HCT116 (cell line): ENCODE results near the gene IFI35. TPM values are rescaled to one million over a fixed set of nuclear protein-coding genes. Genes with fewer than 3 reads are reported as not detected.

Source experiments
- ATAC-seq: fragments of 200-7000 bp; cut with Tn5 transposase; 2 replicates; pipeline ENCODE4 v1.9.1; 2020; ENCODE audit warnings: mild to moderate bottlenecking, moderate library complexity
- BruUV-seq: library from RNA; stranded (reverse); fragments of 400-500 nt; replicated peaks from 2 replicates; lab custom pipeline; 2021; lab: Mats Ljungman, UMichigan
- CTCF ChIA-PET: fragments of 300-600 bp; sonication (Branson Sonifier 250); formaldehyde crosslinking; loops from one replicate; lab custom pipeline; 2021; ENCODE audit warnings: antibody characterized with exemption; lab: Charles Lee
- POLR2A ChIA-PET: fragments of 300-600, 350-600 bp; sonication (Branson Sonifier 250); formaldehyde crosslinking; loops from one replicate; lab custom pipeline; 2021; ENCODE audit warnings: antibody characterized with exemption; lab: Charles Lee
- RAD21 ChIA-PET, 2 experiments: fragments of 300-600 bp; sonication (Branson Sonifier 250); formaldehyde crosslinking; loops; one replicate each; lab custom pipeline; 2023; ENCODE audit warnings: low total read pairs in 2 of 2; ENCODE audit not compliant: uncharacterized antibody in 2 of 2, unreplicated experiment in 2 of 2, low non-redundant PET in 1 of 2; lab: Charles Lee
- DNase-seq: peaks from one replicate; pipeline ENCODE4 v3.0.0-alpha.2; 2010; ENCODE audit warnings: low read depth, low spot score
- H2AFZ ChIP-seq: fragments of 200-600 bp; shearing (Covaris generic), sonication (generic); 2 replicates; pipeline ENCODE4 v1.6.1; 2017; ENCODE audit warnings: low read depth, mixed run types, mixed read lengths, antibody characterized with exemption, low read length; ENCODE audit not compliant: poor library complexity, severe bottlenecking
- H3K27ac ChIP-seq: 2 replicates; pipeline ENCODE4 v1.5.1; 2012; ENCODE audit warnings: low read depth, low read length
- H3K27me3 ChIP-seq: fragments of 200-600 bp; sonication (generic); 2 replicates; pipeline ENCODE4 v1.6.1; 2016; ENCODE audit warnings: mixed run types, low read length, mixed read lengths; ENCODE audit not compliant: insufficient read depth
- H3K36me3 ChIP-seq, 2 experiments: fragments of 200-500 bp in 1 of 2; fragments of 200-600 bp in 1 of 2; sonication (Bioruptor generic) in 1 of 2; sonication (generic) in 1 of 2; 2 replicates each; pipeline versions ENCODE4 v1.5.1 to v1.6.1; 2014 to 2016; ENCODE audit warnings: low read length in 2 of 2, inconsistent platforms in 1 of 2, mixed read lengths in 1 of 2, mixed run types in 1 of 2; ENCODE audit not compliant: insufficient read depth in 2 of 2, control insufficient read depth in 1 of 2
- H3K4me1 ChIP-seq, 2 experiments: fragments of 200-600 bp in 1 of 2; sonication (generic) in 1 of 2; 2 replicates each; pipeline versions ENCODE4 v1.5.1 to v1.6.1; 2012 to 2017; ENCODE audit warnings: low read length in 2 of 2, inconsistent platforms in 1 of 2, mild to moderate bottlenecking in 1 of 2, mixed read lengths in 1 of 2, mixed run types in 1 of 2, moderate library complexity in 1 of 2; ENCODE audit not compliant: insufficient read depth in 2 of 2, control insufficient read depth in 1 of 2
- H3K4me2 ChIP-seq: fragments of 200-600 bp; sonication (generic); 2 replicates; pipeline ENCODE4 v1.6.1; 2017; ENCODE audit warnings: mixed run types, low read length, mixed read lengths
- H3K4me3 ChIP-seq, 2 experiments: fragments of 200-600 bp in 1 of 2; sonication (generic) in 1 of 2; replicated peaks in 1 of 2; 2 replicates each; pipeline ENCODE4 v1.5.1; 2011 to 2016; ENCODE audit warnings: low read length in 2 of 2, control low read depth in 1 of 2, low read depth in 1 of 2, mild to moderate bottlenecking in 1 of 2, mixed read lengths in 1 of 2, mixed run types in 1 of 2
- H3K79me2 ChIP-seq: fragments of 200-600 bp; sonication (generic); 2 replicates; pipeline ENCODE4 v1.6.1; 2017; ENCODE audit warnings: mild to moderate bottlenecking, mixed run types, low read length, moderate library complexity, mixed read lengths; ENCODE audit not compliant: insufficient read depth
- H3K9ac ChIP-seq: fragments of 200-600 bp; sonication (generic); 2 replicates; pipeline ENCODE4 v1.6.1; 2016; ENCODE audit warnings: low read length, mixed read lengths
- H3K9me2 ChIP-seq: fragments of 200-600 bp; sonication (generic), shearing (Covaris generic); 2 replicates; pipeline ENCODE4 v1.6.1; 2017; ENCODE audit warnings: mixed run types, mild to moderate bottlenecking, moderate library complexity; ENCODE audit not compliant: insufficient read depth
- H3K9me3 ChIP-seq, 2 experiments: fragments of 200-500 bp in 1 of 2; fragments of 200-600 bp in 1 of 2; sonication (Bioruptor generic) in 1 of 2; sonication (generic) in 1 of 2; 2 replicates each; pipeline ENCODE4 v1.6.1; 2014 to 2017; ENCODE audit warnings: low read length in 2 of 2, mixed read lengths in 2 of 2, inconsistent platforms in 1 of 2, low read depth in 1 of 2, mild to moderate bottlenecking in 1 of 2, mixed run types in 1 of 2, moderate library complexity in 1 of 2; ENCODE audit not compliant: control insufficient read depth in 1 of 2, insufficient read depth in 1 of 2
- H4K20me1 ChIP-seq: fragments of 200-600 bp; sonication (generic), shearing (Covaris generic); 2 replicates; pipeline ENCODE4 v1.6.1; 2017; ENCODE audit warnings: mixed run types, mild to moderate bottlenecking, moderate library complexity; ENCODE audit not compliant: insufficient read depth
- CBX3 ChIP-seq: IDR thresholded peaks from 2 replicates; pipeline ENCODE4 v1.6.1; 2012; ENCODE audit warnings: low read depth
- EGR1 ChIP-seq: IDR thresholded peaks from 2 replicates; pipeline ENCODE4 v1.6.1; 2012; ENCODE audit warnings: low read depth
- ELF1 ChIP-seq: IDR thresholded peaks from 2 replicates; pipeline ENCODE4 v1.6.1; 2012; ENCODE audit warnings: low read depth, borderline replicate concordance
- EZH2 ChIP-seq: fragments of 200-600 bp; sonication (generic); IDR thresholded peaks from 2 replicates; pipeline ENCODE4 v1.6.1; 2017; ENCODE audit warnings: antibody characterized with exemption, mixed run types
- FOSL1 ChIP-seq: IDR thresholded peaks from 2 replicates; pipeline ENCODE4 v1.6.1; 2012; ENCODE audit warnings: low read depth
- JUND ChIP-seq: IDR thresholded peaks from 2 replicates; pipeline ENCODE4 v1.6.1; 2012
- RAD21 ChIP-seq: IDR thresholded peaks from 2 replicates; pipeline ENCODE4 v1.6.1; 2012; ENCODE audit warnings: low read depth, mild to moderate bottlenecking
- SIN3A ChIP-seq: IDR thresholded peaks from 2 replicates; pipeline ENCODE4 v1.6.1; 2012; ENCODE audit warnings: low read depth
- SRF ChIP-seq: IDR thresholded peaks from 2 replicates; pipeline ENCODE4 v1.6.1; 2012; ENCODE audit warnings: low read depth
- TCF7L2 ChIP-seq: IDR thresholded peaks from 2 replicates; pipeline ENCODE4 v1.7.0; 2011; ENCODE audit warnings: borderline replicate concordance, inconsistent platforms; ENCODE audit not compliant: insufficient read depth, insufficient read length; ENCODE audit errors: extremely low read depth
- YY1 ChIP-seq: IDR thresholded peaks from 2 replicates; pipeline ENCODE4 v1.6.1; 2011; ENCODE audit warnings: low read length, low read depth, moderate library complexity, mild to moderate bottlenecking; ENCODE audit not compliant: insufficient replicate concordance; ENCODE audit errors: extremely low read depth
- ZFX ChIP-seq: fragments of 450-650 bp; IDR thresholded peaks from 2 replicates; pipeline ENCODE4 v1.6.1; 2017
- ZNF274 ChIP-seq: fragments of 200-500 bp; sonication (Bioruptor generic); IDR thresholded peaks from 2 replicates; pipeline ENCODE4 v1.6.1; 2014; ENCODE audit warnings: mild to moderate bottlenecking, low read depth, low read length, inconsistent platforms
- intact Hi-C: fragments of 100-400 bp; cut with micrococcal nuclease; formaldehyde crosslinking; loops from 2 replicates; pipeline ENCODE4 v1.10.0; 2022
- total RNA-seq: library from RNA; stranded (reverse); gene quantifications from one replicate; pipeline ENCODE4 v1.2.1, GENCODE V29; 2021; ENCODE audit not compliant: unreplicated experiment
- TF ChIP-seq, protein P1 (sequence below): IDR thresholded peaks from 2 replicates; pipeline ENCODE4 v1.6.1; 2012
- TF ChIP-seq, protein P2 (sequence below): IDR thresholded peaks from 2 replicates; pipeline ENCODE4 v1.6.1; 2012; ENCODE audit warnings: low read depth
- TF ChIP-seq, protein P3 (sequence below): IDR thresholded peaks from 2 replicates; pipeline ENCODE4 v1.6.1; 2012
- TF ChIP-seq, protein P4 (sequence below), 3 experiments: fragments of 200-600 bp in 1 of 3; sonication (generic) in 1 of 3; IDR thresholded peaks in 2 of 3; conservative IDR thresholded peaks in 1 of 3; 2 replicates each; pipeline ENCODE4 v1.5.1; 2012 to 2017; ENCODE audit warnings: low read depth in 2 of 3, low read length in 2 of 3, antibody characterized with exemption in 1 of 3, borderline replicate concordance in 1 of 3, control low read depth in 1 of 3, mild to moderate bottlenecking in 1 of 3, mixed read lengths in 1 of 3, mixed run types in 1 of 3, moderate library complexity in 1 of 3; ENCODE audit not compliant: insufficient read depth in 1 of 3

IFI35 gene
- total RNA-seq, 1 experiment from 2014 or later = 14.8 TPM

DNA sequence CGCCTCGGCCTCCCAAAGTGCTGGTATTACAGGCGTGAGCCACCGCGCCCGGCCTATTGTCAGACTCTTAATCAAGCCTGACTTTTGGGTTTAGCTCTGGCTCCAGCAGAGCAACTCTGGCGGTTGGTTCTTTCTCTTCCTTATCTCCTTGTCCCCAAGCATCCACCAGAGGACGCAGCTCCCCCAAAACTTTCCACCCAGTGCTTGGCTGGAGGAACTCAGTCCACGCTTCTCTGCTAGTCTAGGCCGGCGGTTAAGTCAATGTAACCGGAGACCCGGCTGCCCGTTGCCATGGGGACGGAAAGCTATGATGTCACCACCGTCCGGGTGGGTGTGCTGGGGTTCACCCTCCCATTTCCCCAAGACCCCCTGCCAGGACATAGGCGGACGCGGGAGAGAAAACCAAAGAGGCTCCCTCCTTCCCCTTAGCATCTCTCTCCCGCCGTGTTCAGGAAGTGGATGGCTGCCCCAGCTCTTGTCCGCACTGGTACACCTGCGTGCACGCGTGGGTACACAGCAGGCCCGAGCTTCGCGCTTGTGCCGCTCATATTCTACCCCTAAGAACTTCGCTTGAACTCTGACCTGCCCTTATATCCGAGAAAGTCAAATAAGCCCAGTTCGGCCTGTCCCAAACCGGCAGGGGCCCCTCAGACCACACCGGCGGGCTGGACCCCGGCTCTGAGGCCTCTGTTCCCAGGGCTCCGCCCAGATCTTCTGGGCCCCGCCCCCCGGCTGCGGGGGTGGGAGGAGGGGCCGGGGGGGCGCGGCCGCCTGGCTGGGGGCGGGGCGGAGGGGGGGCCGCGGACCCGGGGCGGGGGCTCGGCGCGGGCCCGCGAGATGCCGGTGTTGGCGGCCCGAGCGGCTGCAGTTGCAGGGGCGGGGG, 18.1 kb downstream of the IFI35 start, which contains the start of gene RND2 (continued):
- TF ChIP-seq RAD21 (peak; percentile 87), ZNF274 (no peak), ZFX (peak; percentile 46; the same call in 1 of the 2 replicates), SRF (no peak), EGR1 (peak; percentile 85)
- TF ChIP-seq, protein P1, sequence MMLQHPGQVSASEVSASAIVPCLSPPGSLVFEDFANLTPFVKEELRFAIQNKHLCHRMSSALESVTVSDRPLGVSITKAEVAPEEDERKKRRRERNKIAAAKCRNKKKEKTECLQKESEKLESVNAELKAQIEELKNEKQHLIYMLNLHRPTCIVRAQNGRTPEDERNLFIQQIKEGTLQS = no peak
- TF ChIP-seq, all 23 proteins: peak for 9

DNA sequence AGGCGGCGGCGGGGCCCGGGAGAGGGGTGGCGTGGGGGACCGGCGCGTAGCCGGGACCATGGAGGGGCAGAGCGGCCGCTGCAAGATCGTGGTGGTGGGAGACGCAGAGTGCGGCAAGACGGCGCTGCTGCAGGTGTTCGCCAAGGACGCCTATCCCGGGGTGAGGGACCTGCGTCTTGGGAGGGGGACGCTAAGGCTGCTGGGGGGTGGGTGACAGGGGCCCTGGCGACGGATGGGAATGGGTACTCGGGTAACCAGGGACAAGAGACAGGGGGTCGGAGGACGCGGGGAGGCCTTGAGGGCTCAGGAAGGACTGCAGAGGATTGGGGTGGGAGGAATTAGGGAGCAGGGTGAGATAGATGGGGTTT, 18.7 kb downstream of the IFI35 start:
- Histone ChIP-seq H3K4me1 (peaks cover 8 to 32% of the 10 kb centered on the region in 2 experiments; a peak in 3 of 4 replicates), H3K27ac (no peak overlapping the region), H3K36me3 (no peaks in the 10 kb centered on the region), H4K20me1 (no peaks in the 10 kb centered on the region), H3K9me3 (no peaks in the 10 kb centered on the region), H3K4me3 (no peak overlapping the region), H3K27me3 (no peaks in the 10 kb centered on the region), H2AFZ (no peak overlapping the region), H3K9me2 (no peaks in the 10 kb centered on the region), H3K79me2 (peaks cover 8% of the 10 kb centered on the region; the same call in 1 of the 2 replicates), H3K9ac (no peak overlapping the region), H3K4me2 (no peak overlapping the region)
- DNase-seq = no peak
- BruUV-seq = no TSS peak
- no peak for ATAC-seq
- ChIA-PET POLR2A (interaction anchor here (2.0 to 3.9 kb wide), 2 partner anchors 27 to 291 kb away, joined by 21 to 30 read pairs; partner anchors contain the start of gene RPL27), CTCF (interaction anchor here (1.4 to 1.8 kb wide), 3 partner anchors 14 to 146 kb away, joined by 3 to 12 read pairs (median 6); partner anchors contain the start of genes NBR1 and RPL27), RAD21 (no interaction called here)
- intact Hi-C loops = loop anchor here (2.0 kb wide), 1 partner anchor 100 kb away; the partner anchor contains the start of gene BRCA1
- TF ChIP-seq ELF1 (no peak), EZH2 (no peak), TCF7L2 (no peak), SIN3A (no peak), JUND (no peak), ZNF274 (no peak), ZFX (no peak), FOSL1 (no peak), CBX3 (no peak), EGR1 (no peak), YY1 (no peak)
- TF ChIP-seq, protein P2, sequence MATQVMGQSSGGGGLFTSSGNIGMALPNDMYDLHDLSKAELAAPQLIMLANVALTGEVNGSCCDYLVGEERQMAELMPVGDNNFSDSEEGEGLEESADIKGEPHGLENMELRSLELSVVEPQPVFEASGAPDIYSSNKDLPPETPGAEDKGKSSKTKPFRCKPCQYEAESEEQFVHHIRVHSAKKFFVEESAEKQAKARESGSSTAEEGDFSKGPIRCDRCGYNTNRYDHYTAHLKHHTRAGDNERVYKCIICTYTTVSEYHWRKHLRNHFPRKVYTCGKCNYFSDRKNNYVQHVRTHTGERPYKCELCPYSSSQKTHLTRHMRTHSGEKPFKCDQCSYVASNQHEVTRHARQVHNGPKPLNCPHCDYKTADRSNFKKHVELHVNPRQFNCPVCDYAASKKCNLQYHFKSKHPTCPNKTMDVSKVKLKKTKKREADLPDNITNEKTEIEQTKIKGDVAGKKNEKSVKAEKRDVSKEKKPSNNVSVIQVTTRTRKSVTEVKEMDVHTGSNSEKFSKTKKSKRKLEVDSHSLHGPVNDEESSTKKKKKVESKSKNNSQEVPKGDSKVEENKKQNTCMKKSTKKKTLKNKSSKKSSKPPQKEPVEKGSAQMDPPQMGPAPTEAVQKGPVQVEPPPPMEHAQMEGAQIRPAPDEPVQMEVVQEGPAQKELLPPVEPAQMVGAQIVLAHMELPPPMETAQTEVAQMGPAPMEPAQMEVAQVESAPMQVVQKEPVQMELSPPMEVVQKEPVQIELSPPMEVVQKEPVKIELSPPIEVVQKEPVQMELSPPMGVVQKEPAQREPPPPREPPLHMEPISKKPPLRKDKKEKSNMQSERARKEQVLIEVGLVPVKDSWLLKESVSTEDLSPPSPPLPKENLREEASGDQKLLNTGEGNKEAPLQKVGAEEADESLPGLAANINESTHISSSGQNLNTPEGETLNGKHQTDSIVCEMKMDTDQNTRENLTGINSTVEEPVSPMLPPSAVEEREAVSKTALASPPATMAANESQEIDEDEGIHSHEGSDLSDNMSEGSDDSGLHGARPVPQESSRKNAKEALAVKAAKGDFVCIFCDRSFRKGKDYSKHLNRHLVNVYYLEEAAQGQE = no peak
- TF ChIP-seq, protein P3, sequence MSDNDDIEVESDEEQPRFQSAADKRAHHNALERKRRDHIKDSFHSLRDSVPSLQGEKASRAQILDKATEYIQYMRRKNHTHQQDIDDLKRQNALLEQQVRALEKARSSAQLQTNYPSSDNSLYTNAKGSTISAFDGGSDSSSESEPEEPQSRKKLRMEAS = no peak
- TF ChIP-seq, protein P4, sequence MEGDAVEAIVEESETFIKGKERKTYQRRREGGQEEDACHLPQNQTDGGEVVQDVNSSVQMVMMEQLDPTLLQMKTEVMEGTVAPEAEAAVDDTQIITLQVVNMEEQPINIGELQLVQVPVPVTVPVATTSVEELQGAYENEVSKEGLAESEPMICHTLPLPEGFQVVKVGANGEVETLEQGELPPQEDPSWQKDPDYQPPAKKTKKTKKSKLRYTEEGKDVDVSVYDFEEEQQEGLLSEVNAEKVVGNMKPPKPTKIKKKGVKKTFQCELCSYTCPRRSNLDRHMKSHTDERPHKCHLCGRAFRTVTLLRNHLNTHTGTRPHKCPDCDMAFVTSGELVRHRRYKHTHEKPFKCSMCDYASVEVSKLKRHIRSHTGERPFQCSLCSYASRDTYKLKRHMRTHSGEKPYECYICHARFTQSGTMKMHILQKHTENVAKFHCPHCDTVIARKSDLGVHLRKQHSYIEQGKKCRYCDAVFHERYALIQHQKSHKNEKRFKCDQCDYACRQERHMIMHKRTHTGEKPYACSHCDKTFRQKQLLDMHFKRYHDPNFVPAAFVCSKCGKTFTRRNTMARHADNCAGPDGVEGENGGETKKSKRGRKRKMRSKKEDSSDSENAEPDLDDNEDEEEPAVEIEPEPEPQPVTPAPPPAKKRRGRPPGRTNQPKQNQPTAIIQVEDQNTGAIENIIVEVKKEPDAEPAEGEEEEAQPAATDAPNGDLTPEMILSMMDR (IDR thresholded peaks at IDR 0.05 in 2 of 3, conservative IDR thresholded peaks at IDR 0.05 in 1 of 3; ENCODE audit: borderline replicate concordance in 1 of 3, insufficient read depth in 1 of 3, low read depth in 2 of 3, low read length in 2 of 3) = no peak
